Astrocyte (in vitro differentiated cells and primary cell): ENCODE measurements around the gene RAB11FIP4.

Experiments
- CTCF ChIP-seq: IDR thresholded peaks from 2 replicates; pipeline ENCODE4 v1.5.1; 2011; ENCODE audit warnings: low read depth, mild to moderate bottlenecking, inconsistent platforms, low read length, moderate library complexity; ENCODE audit not compliant: insufficient read depth
- EZH2 ChIP-seq: IDR thresholded peaks from 2 replicates; pipeline ENCODE4 v1.6.1; 2012; ENCODE audit warnings: mild to moderate bottlenecking, low read length, inconsistent platforms; ENCODE audit not compliant: insufficient read depth

GRCh38 chr17:31411707-31412285 lies 20.3 kb downstream of the RAB11FIP4 start:
- TF ChIP-seq CTCF (no peak), EZH2 (no peak)
